ENCODE data around the gene C20orf204.
A peak's percentile ranks its signal among the peaks of the same experiment; 100 is the strongest.

Gene C20orf204

DNA sequence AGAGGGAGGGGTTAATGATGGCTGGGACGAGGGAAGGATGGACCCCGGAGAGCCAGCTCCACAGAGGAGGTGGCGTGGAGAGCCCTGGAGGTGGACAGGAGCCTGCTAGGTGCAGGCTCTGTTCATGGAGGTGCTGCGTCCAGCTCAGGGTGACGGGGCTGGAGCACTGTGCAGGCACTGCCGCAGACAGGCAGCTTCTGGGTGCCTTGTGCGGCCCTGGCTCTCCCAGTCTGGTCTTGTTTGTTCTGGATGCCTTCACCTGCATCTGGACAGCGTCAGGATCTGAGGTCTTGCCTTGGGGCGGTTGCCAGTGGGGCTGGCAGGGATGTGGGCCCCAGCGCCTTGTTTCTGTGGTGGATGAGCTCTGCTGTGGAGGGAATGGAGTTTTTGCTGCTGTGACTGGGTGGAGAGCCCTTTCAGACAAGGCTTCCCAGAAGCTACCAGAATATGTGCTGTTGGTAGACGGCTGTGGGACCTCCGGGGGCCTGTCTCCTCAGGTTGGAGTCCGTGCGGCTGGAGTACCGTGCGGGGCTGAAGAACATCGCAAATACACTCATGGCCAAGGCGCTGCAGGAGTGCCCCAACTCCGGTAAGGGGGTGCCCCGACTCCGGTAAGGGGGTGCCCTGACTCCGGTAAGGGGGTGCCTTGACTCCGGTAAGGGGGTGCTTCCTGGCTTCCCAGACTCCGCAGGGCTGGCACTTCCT is 7.8 kb upstream of the C20orf204 start:
- no peak for DNase-seq

GRCh38 chr20:64029293-64030117 is 6.5 kb upstream of the C20orf204 start:
- no peak for DNase-seq

GRCh38 chr20:64030371-64031134 is 5.4 kb upstream of the C20orf204 start:
- no peak for DNase-seq

DNA sequence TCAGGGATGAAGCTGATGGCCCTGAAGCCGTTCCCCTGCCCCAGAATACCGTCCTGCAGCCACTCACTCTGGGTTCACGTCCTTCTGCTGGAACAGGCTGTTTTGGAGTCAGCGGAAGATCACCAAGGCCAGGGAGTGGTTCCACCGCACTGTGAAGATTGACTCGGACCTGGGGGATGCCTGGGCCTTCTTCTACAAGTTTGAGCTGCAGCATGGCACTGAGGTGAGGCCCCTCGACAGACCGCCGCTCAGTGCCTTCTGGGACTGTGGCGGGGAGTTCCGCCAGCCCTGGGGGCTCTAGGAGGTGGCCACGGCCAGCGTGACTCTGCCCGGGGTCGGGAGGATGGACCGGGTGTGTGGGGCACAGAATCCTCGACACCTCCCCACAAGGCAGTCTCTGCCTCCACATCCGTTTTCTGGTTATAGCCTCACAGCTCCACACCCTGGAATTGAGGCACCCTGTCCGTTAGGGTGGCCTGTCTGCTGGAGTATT is 4.1 kb upstream of the C20orf204 start:
- no peak for DNase-seq

DNA sequence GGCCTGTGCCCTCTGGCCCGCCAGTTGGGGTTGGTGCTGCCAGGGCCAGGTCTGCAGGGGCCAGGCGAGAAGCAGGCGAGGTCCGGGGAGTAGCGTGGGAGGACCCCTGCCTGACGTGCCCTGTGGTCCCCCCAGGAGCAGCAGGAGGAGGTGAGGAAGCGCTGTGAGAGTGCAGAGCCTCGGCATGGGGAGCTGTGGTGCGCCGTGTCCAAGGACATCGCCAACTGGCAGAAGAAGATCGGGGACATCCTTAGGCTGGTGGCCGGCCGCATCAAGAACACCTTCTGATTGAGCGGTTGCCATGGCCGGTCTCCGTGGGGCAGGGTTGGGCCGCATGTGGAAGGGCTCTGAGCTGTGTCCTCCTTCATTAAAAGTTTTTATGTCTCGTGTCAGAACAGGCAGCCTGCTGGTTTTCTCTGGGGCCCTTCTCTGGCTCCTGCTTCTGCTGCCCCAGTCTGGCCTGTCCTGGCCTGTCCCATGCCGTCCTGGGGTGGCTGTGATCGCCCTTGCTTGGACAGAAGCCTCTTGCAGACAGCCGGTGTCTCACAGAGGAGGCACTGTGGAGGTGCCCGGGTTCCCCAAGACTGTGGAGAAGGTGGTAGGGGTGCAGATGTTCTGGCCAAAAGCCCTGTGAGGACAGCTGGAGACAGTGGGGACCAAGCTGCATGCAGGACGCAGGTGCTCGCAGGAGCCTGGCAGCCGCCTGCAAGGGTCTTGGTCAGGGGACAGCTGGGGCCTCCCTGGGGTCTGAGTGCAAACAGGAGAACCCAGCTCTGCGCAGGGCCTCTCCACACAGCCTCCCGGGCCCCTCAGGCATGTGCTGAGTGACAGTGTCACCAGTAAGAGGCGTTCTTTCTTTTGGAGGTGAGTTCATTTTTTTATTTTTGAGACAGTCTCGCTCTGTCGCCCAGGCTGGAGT is 3.0 kb upstream of the C20orf204 start:
- DNase-seq: no peak

DNA sequence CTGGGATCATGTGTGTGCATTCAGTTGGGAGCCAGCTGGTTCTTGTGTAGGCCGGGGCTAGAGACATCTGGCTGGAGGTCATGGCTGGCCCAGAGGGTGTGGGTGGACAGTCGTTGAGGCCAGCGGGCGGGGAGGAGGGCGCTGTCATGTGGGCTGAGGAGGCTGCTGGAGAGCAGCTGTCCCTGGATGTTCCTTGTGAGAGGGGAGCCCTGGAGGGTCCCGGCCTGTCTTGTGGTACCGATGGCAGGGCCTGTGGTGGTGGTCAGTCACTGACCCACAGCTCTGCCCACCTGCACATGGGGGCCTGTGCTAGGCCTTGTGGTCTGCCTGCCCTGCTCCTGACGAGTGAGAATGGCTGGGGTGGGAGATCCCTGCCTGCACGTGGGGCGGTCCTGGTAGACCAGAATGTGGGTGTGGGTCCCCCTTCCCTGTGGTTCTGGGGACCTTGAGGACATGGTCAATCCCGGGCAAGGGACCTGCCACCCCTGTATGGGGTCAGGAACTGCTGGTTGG is 1.9 kb upstream of the C20orf204 start:
- DNase-seq: no peak

GRCh38 chr20:64035066-64035932 is 683 bp upstream of the C20orf204 start:
- no peak for DNase-seq

DNA sequence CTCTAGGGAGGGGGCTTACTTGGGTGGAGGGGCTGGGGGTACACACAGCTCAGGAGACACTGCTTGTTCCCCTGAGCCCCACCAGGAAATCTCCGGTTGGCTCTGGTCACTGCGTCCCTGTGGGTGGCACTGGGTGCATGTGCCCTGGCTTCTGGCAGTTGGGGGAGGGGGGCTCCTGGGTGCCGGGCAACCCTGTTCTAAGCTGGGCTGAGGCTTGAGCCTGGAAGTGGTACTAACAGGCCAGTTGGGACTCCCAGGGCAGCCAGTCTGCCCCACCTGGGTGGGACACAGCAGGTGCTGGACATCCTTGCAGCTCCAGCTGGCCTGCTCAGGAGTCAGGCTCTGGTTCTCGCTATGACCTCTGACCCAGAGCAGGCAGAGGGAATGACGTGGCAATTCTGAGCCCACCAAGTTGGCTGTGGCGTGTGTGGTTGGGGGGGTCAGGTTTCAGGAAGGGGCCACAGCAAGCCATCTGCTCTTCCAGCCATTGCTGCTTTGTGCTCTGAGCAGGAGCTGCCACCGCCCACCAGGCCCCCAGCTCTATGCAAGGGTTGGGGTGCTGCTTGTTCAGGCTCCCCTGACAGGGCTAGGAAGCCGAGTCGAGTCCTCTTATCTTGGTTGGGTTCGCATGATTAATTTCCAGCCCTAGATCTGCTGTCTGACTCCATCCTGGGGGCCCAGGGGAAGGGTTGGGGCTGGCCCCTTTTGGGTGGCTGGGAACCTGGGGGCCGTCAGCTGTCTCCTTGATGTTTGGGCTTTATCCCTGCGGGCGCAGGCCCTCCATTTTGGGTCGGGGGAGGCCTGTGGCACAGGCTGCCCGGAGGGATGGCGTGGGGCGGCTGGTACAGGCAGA is 590 bp downstream of the C20orf204 start:
- no peak for DNase-seq

DNA sequence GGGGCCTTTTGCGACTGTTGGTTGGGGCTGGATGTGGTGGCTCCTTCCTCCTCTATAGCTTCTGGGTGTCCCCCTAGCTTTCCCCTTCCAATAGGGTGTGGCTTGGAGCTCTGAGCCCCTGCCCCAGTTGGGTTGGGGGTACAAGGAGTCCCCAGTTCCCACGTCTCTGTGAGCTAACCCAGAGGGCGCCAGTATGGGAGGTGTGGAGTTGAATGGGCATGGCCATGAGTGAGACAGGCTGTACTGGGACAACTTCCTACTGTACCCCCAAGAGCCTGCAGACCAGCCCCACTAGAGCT is 1.2 kb downstream of the C20orf204 start:
- no peak for DNase-seq

- DNase-seq: no peak
Observed at GRCh38 chr20:64037498-64038213, 1.7 kb downstream of the C20orf204 start.

GRCh38 chr20:64038224-64038564 is 2.2 kb downstream of the C20orf204 start:
- DNase-seq: no peak

DNA sequence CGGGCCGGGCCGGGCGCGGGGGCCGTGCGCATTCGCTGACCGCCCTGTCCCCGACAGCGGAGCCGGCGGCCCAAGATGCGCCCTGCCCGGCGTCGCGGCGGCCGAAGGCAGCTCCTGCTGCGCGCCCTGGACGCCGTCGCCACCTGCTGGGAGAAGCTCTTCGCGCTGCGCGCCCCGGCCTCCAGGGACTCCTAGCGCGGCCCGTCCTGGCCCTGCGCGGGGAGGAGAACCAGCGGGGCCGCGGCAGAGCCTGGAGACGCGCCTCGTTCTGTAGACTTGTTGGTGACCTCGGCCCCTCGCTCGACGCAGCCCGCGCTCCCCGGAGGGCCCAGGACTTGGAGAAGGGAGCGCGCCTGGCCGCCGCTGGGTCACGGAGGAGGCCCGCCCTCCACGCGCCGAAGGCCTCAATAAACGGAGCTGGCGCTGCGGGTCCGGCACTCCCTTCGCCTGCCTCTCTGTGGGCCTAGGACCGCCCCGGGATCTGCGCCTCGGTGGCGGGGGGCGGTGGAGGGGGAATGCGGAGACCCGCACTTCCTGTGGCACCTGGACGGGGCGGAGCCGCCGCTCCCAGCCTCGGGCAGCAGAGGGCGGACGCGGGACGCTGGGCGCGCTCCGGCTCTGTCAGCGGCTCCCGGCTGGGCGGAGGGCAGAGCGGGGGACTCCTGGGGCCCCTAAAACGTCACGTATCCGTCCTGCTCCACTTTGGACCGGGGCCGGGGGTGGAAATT is 2.7 kb downstream of the C20orf204 start:
- DNase-seq: peak; percentile 68

DNA sequence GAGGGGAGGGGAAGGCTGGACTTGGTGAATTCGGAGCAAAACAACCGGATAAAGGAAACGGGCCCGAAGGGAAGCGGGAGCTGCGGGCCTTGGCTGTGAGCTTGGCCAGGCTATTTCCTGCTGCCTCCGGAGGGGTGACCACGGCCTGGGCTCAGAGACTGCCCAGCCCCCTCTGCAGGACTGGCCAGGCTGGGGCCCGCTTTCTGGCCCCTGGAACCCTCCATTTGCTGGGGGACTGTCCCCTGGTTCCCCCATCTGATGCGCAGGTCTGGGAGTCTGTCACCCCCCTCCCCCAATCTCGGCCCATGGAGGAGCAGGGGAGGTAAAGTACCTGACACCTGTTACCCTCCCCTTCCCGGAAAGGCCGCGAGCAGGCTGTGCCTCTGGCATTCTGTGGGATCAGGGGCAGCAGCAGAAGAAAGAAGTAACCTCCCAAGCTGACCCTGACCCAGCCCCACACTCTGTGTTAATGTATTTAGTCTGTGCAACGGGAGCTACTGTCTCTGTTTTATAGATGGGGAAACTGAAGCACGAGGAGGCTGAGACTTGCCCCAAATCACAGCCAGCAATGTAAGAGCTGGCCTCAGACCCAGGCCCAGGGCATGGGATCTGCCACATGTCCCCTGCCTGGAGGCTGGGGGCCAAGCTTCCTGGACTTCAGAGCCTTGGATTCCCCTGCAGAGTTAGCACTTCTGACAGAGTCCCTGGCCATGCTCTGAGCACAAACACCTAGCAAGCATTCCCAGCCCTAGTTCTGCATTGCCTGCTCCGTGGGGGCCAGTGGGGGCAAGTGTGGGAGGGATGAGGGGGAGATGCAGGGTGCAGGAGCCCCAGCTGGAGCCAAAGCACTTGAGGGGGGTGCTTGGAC is 3.5 kb downstream of the C20orf204 start:
- DNase-seq: no peak

DNA sequence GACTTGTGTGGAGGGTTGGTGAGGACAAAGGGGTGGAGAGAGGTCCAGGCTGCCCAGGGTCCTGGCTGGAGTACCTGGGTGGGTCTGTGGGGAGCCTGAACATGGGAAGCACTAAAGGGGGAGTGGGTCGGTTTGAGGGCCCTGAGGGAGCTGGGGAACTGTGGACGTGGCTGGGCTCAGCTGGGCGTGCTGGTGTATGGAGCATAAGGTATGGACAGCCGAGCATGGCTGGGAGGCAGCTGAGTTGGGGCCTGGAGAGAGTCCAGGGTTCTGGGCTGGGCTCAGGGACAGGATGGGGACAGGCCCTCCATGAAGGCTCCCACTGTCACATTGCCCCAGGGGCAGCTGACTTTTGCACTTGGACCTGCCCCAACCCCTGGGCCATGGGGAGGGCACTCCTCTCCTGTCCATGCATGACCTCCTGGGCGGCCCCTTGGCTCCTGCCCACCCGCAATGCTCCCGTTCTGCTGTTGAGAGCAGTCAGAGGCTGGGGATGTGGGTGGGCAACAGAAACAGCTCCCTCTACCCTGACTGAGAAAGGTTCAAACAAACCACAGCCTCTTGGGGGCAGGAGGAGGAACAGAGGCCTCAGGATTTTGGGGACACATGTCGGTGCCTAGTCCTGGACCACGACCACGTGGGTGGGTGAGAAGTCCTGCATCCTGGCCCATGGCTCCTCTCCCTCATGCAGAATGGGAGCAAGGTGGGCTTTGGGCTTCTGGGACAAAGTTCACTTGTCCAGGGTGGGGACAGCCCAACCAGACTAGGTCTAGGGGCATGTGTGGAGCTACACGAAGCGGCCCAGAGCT is 4.5 kb downstream of the C20orf204 start:
- DNase-seq: no peak

GRCh38 chr20:64041040-64041780 is 5.2 kb downstream of the C20orf204 start:
- DNase-seq: no peak

- no peak for DNase-seq
Observed at GRCh38 chr20:64041781-64042053, 5.7 kb downstream of the C20orf204 start.

All from NCI-H2107 (cell line).